Breast epithelium (tissue), 4 donors: Measurements from ENCODE around the gene RSPO3. TPM values are rescaled to one million over a fixed set of nuclear protein-coding genes. Genes with fewer than 3 reads are reported as not detected.
A peak's percentile ranks its signal among the peaks of the same experiment; 100 is the strongest.

ENCODE experiments used
- DNase-seq, 2 donors: peaks; one replicate each; pipeline ENCODE4 v3.0.0-alpha.2; 2019; ENCODE audit warnings: low spot score in 2 of 2
- H3K27ac ChIP-seq, 2 donors: fragments of 200-600 bp; sonication (generic) in 1 of 2; one replicate each; pipeline ENCODE4 v1.5.1; 2016 to 2019; ENCODE audit warnings: mild to moderate bottlenecking in 1 of 2
- H3K27me3 ChIP-seq, 2 donors: fragments of 200-600 bp; sonication (generic) in 1 of 2; one replicate each; pipeline versions ENCODE4 v1.5.1 to v1.6.0; 2017 to 2019; ENCODE audit warnings: control low read depth in 1 of 2, mild to moderate bottlenecking in 1 of 2
- H3K36me3 ChIP-seq: fragments of 200-600 bp; one replicate; pipeline ENCODE4 v1.5.1; 2019
- H3K4me1 ChIP-seq, 2 donors: fragments of 200-600 bp; sonication (generic); one replicate each; pipeline ENCODE4 v1.5.1; 2016 to 2019; ENCODE audit warnings: control low read depth in 1 of 2
- H3K4me3 ChIP-seq, 3 donors: fragments of 200-600 bp; sonication (generic); 1 replicate in 2 of 3; 2 replicates in 1 of 3; pipeline ENCODE4 v1.5.1; 2016 to 2019; ENCODE audit warnings: mild to moderate bottlenecking in 3 of 3, moderate library complexity in 2 of 3
- H3K9me3 ChIP-seq, 2 donors: fragments of 200-600 bp; sonication (generic) in 1 of 2; one replicate each; pipeline ENCODE4 v1.5.1; 2016 to 2019; ENCODE audit warnings: control low read depth in 1 of 2
- CTCF ChIP-seq, 3 donors: fragments of 450-650 bp; IDR thresholded peaks; one replicate each; pipeline ENCODE4 v1.5.1; 2016 to 2017; ENCODE audit warnings: antibody characterized with exemption in 3 of 3, mild to moderate bottlenecking in 3 of 3, moderate library complexity in 3 of 3
- POLR2A ChIP-seq: fragments of 450-650 bp; IDR thresholded peaks from one replicate; pipeline ENCODE4 v1.6.1; 2016; ENCODE audit warnings: antibody characterized with exemption, mild to moderate bottlenecking, moderate library complexity
- POLR2AphosphoS5 ChIP-seq, 3 donors: sonication (generic); formaldehyde crosslinking; IDR thresholded peaks; one replicate each; pipeline ENCODE4 v1.6.1; 2017; ENCODE audit warnings: antibody characterized with exemption in 3 of 3
- intact Hi-C: fragments of 100-400 bp; cut with DNase I; formaldehyde crosslinking; loops from one replicate; pipeline ENCODE4 v1.15.1; 2023; ENCODE audit warnings: low total_unique reads
- total RNA-seq, 3 donors: library from RNA; depleted of rRNA; stranded (reverse); fragments of >200 nt; gene quantifications; one replicate each; pipeline ENCODE4 v1.1.0, GENCODE V29; 2016

RSPO3 gene
- total RNA-seq, 3 donors from 2014 or later, result 5.9 to 23.3 (median 16.2) TPM

- Histone ChIP-seq H3K9me3 (no peaks in the 10 kb centered on the region), H3K36me3 (no peaks in the 10 kb centered on the region), H3K27me3 (peaks cover 0 to 28% of the 10 kb centered on the region in 2 donors), H3K4me3 (peak overlapping the region; percentile 57 to 83 (median 60)), H3K27ac (no peak overlapping the region), H3K4me1 (peaks cover 0 to 8% of the 10 kb centered on the region in 2 donors)
- intact Hi-C loops, result no loop called here
- TF ChIP-seq POLR2AphosphoS5 (IDR thresholded peaks at IDR 0.05) (no peak), CTCF (IDR thresholded peaks at IDR 0.05) (no peak), POLR2A (no peak)
- DNase-seq, result no peak
These were observed 3.1 kb downstream of the RSPO3 start for GRCh38 chr6:127121637-127121960.

GRCh38 chr6:127124172-127124571 is 5.7 kb downstream of the RSPO3 start:
- DNase-seq, result no peak
- Histone ChIP-seq H3K36me3 (no peaks in the 10 kb centered on the region), H3K27me3 (peaks cover 0 to 23% of the 10 kb centered on the region in 2 donors), H3K4me1 (peaks cover 0 to 7% of the 10 kb centered on the region in 2 donors), H3K27ac (no peak overlapping the region), H3K9me3 (no peaks in the 10 kb centered on the region), H3K4me3 (no peak overlapping the region)
- TF ChIP-seq POLR2AphosphoS5 (IDR thresholded peaks at IDR 0.05), result no peak
- no peak for TF ChIP-seq CTCF (IDR thresholded peaks at IDR 0.05)
- TF ChIP-seq POLR2A, result no peak
- intact Hi-C loops, result no loop called here

- no peaks in the 10 kb centered on the region for H3K36me3 ChIP-seq
- peaks cover 0 to 18% of the 10 kb centered on the region in 2 donors for H3K27me3 ChIP-seq
- peaks cover 0 to 1% of the 10 kb centered on the region in 2 donors for H3K4me1 ChIP-seq
- H3K27ac ChIP-seq, result no peak overlapping the region
- no peak overlapping the region for H3K4me3 ChIP-seq
- no peak for DNase-seq
- TF ChIP-seq POLR2A (no peak), POLR2AphosphoS5 (IDR thresholded peaks at IDR 0.05) (no peak)
- intact Hi-C loops, result no loop called here
- H3K9me3 ChIP-seq, result no peaks in the 10 kb centered on the region
These were observed 6.2 kb downstream of the RSPO3 start for GRCh38 chr6:127124680-127125079.

GRCh38 chr6:127128066-127128465 is 9.6 kb downstream of the RSPO3 start:
- Histone ChIP-seq H3K27me3 (no peaks in the 10 kb centered on the region), H3K4me1 (no peaks in the 10 kb centered on the region), H3K27ac (no peak overlapping the region), H3K9me3 (no peaks in the 10 kb centered on the region), H3K4me3 (no peak overlapping the region), H3K36me3 (no peaks in the 10 kb centered on the region)
- no peak for DNase-seq
- intact Hi-C loops, result no loop called here
- no peak for TF ChIP-seq CTCF (IDR thresholded peaks at IDR 0.05)
- no peak for TF ChIP-seq POLR2A
- no peak for TF ChIP-seq POLR2AphosphoS5 (IDR thresholded peaks at IDR 0.05)

GRCh38 chr6:127129251-127129650 is 10.8 kb downstream of the RSPO3 start:
- no peaks in the 10 kb centered on the region for H3K9me3 ChIP-seq
- no peak overlapping the region for H3K4me3 ChIP-seq
- no peaks in the 10 kb centered on the region for H3K36me3 ChIP-seq
- H3K4me1 ChIP-seq, result no peaks in the 10 kb centered on the region
- TF ChIP-seq POLR2A (no peak), CTCF (IDR thresholded peaks at IDR 0.05) (no peak), POLR2AphosphoS5 (IDR thresholded peaks at IDR 0.05) (no peak)
- intact Hi-C loops, result no loop called here
- DNase-seq, result no peak
- H3K27me3 ChIP-seq, result no peaks in the 10 kb centered on the region
- no peak overlapping the region for H3K27ac ChIP-seq

- no peak for TF ChIP-seq POLR2A
- no peak for TF ChIP-seq CTCF (IDR thresholded peaks at IDR 0.05)
- no peak for TF ChIP-seq POLR2AphosphoS5 (IDR thresholded peaks at IDR 0.05)
- Histone ChIP-seq H3K4me1 (no peaks in the 10 kb centered on the region), H3K9me3 (no peaks in the 10 kb centered on the region), H3K36me3 (no peaks in the 10 kb centered on the region), H3K4me3 (no peak overlapping the region), H3K27me3 (no peaks in the 10 kb centered on the region), H3K27ac (no peak overlapping the region)
- intact Hi-C loops, result no loop called here
- no peak for DNase-seq
These were observed 12.8 kb downstream of the RSPO3 start for GRCh38 chr6:127131275-127131674.
